NCI-H345 (cell line): Measurements from ENCODE around the gene KRT12.

Source experiments
- DNase-seq: peaks from one replicate; lab custom pipeline; 2025; lab: John Stamatoyannopoulos, UW

Gene KRT12

DNA sequence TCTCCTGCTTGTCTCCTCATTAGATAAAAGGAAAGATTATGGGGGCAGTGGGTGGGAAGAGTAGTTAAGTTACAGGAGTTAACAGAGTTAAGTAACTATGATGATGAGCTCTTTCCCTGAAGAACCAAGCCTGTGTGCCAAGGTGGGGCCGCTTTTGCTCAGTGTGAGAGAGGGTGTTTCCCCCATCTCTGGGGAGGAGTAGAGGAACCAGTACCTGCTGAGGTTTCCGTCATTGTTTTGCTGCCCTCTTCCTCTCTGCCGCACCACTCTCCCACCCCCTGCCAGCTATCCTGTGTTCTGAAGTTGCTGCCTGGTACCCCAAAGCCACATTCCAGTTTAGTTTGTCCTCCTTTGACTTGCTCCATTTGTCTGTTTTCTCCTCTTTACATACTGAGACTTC lies 23.8 kb downstream of the KRT12 start:
- no peak for DNase-seq

DNA sequence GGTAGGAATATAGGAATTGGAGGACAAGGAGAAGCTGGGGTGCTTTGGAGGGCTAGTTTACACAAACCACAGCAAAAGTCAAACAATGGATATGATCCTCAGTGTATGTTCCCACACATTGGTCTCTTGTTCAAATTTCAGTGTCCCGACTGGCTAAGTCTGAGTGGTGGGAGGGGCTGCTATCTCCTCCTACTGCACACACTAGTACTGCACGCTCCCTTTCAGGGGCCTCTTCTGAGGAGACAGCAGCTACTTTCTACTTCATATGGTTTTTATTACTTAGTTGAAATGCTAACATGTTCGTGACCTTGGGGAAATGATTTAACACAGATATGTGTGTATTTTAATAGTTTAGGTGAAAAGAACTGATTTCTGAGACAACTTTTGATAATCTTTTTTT lies 25.8 kb downstream of the KRT12 start:
- DNase-seq: no peak

GRCh38 chr17:40839194-40839593 lies 27.8 kb downstream of the KRT12 start:
- no peak for DNase-seq

GRCh38 chr17:40836020-40836419 lies 31.0 kb downstream of the KRT12 start:
- DNase-seq: no peak

DNA sequence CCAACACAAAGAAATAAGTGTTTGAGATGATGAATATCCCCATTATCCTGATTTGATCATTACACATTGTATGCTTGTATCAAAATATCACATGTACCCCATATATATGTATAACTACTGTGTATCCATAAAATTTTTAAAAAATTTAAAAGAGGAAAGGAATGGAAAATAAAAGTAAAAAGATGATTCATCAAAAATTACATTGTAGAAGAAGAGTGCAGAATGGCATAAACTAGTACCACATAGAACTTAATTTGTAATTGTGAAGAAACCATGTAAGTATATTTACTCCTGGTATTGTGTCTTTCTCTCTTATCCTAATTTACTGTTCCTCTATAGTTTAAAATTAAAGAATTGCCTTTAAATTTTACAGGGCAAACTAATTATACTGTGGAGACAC lies 33.1 kb downstream of the KRT12 start:
- DNase-seq: no peak

GRCh38 chr17:40832840-40833239 lies 34.2 kb downstream of the KRT12 start:
- DNase-seq: no peak

- DNase-seq: no peak
These were observed 36.8 kb downstream of the KRT12 start for GRCh38 chr17:40830085-40830776.

DNA sequence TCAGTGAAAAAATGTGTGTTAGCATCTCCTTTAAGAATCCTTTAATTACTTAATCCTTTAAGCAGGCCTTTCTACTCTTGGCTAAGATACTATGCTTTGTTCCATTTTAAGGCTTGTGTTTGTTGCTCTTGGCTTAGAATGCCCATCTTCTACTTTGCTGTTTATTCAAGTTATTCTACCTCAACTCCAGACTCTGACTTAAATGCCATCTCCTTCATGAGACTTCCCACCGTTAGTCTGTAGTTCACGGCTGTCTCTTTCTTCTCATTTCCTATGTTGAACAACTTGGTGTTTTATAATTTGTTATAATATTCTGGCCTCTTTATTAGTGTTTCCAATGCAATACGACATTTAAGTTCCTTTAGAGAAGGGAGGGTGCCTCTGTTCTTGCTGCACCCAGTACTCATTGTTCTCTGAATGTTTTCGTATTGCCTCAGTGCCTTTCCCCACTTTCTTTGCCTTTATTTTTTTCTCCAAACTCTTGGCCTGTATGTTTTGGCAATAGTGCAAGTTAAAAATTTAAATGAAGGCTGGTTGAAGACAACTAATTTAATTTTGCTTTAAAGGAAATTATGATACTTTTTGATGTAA lies 38.5 kb downstream of the KRT12 start:
- no peak for DNase-seq

- DNase-seq: no peak
These were observed 39.1 kb downstream of the KRT12 start for GRCh38 chr17:40827746-40828453.

DNA sequence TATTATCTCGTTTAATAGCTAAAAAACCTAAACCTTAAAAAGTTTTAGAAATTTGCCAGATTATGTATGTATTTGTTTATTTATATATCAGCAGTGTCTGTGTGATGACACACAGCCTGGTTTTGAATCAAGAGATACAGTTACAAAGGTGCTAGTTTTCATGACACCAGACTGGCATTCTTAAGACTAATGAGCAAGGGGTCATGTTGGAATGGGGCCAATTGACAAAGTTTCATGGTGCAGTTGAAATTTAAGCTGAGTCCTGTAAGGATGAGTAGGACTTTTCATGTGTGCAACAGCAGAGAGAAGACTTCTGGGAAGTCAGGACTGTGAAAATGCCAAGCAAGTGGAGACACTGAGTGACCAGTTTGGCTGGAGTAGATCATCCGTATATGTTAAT lies 41.4 kb downstream of the KRT12 start:
- no peak for DNase-seq

DNA sequence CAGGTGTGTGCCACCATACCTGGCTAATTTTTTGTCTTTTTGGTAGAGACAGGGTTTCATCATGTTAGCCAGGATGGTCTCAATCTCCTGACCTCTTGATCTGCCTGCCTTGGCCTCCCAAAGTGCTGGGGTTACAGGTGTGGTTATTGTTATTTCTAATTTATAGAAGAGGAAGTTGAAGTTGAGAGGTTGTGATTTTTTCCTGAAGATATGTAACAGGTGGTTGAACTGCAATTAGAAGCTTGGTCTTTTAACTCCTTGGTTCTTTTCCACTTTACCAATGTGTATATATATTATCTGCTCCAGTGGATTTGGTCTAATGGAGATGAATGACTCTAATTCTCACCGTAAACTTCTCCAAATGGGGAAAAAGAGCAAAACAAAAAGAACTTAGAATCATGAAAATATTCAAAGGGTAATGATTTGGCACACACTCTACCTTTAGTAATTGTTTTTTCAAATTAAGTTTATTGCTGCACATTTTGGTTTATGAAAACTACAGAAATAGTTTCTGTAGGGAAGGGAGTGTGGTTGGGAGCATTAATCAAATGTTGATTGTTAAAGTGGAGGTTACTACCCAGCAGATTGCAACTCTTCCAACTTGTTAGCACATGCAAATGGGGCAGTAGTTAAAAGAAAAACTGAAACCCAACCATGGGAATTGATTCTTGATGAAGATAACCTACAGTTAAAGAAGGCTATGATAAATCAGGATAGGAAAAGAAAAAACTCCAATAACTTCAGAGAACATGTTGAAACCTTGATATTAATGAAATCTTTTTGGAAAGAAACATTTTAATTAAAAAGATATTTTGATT lies 42.8 kb downstream of the KRT12 start:
- DNase-seq: no peak

- no peak for DNase-seq
These were observed 44.8 kb downstream of the KRT12 start, which contains the start of gene KRT10 for GRCh38 chr17:40822132-40822812. Gene KRT10 (minus strand): TSS chr17:40822614. CDS start chr17:40822585, 29 bp downstream.

- DNase-seq: no peak
These were observed 45.5 kb downstream of the KRT12 start for GRCh38 chr17:40821536-40821935.

GRCh38 chr17:40820228-40820838 lies 46.7 kb downstream of the KRT12 start:
- DNase-seq: no peak

DNA sequence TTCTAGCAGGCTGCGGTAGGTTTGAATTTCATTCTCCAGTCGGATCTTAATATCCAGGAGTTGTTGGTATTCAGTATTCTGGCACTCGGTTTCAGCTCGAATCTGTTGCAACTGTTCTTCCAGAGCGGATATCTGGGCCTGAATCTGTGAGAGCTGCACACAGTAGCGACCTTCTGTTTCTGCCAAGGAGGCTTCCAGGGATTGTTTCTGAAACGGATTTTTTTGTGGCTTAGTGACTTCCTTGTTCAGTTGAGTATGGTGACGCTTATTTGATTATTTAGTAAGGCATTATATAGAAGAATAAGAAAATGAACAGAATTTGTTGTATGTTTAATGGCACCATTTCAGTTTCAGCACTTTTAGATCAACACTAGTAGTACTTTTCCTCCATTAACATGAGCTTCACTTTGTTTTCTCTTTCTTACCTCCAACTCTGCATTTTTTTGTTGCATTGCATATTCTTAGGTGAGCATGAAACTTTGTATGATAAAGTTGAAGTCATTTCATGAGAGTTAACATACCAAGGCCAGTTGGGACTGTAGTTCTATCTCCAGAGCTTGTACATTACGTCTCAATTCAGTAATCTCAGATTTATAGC lies 47.4 kb downstream of the KRT12 start:
- no peak for DNase-seq

GRCh38 chr17:40818733-40819527 lies 48.1 kb downstream of the KRT12 start:
- peak; percentile 85 for DNase-seq

DNA sequence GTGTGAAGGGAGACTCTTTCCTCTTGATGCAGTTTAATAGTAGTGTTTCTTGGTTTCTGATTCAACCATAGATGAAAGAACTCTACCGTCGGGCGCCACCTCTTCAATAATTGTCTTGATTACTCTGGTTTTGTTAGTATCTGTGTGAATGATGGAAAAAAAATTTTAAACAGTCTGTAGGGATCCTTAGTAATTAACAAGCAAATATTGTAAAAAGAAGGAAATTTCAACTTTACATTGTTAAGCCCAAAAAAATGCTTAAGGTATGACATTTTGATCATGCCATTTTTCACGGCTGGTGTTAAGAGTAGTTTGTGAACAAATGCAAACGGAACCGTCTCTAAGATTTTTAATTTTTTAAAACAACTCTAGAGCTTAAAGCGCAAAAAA lies 48.7 kb downstream of the KRT12 start:
- no peak for DNase-seq

DNA sequence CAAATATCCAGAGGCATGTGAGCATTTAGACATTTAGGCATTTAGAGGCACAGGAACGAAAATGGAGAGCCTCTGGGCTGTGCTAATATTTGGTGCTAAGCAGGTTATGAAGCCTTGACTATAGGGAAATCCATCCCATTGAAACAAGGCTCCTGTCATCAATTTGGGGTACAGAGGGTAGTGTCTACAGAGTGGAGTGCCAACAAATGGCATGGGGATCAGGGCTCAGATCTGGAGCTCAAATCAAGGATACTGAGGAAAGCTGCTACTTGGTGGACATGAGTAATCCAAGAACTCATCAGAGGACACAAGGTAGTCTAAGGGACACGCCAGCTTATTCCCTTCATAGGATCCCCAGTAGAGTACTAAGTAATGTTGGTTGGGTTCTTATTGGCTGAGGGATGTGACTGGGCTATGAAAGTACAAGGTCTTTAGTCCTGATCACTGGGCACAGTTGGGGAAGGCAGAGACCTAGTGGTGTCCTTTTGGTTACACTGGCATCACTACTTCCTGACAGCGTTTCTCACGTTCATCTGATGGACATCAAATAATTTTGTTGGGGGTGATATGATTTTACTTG lies 49.8 kb downstream of the KRT12 start:
- DNase-seq: no peak

GRCh38 chr17:40816569-40816968 lies 50.5 kb downstream of the KRT12 start:
- DNase-seq: no peak

GRCh38 chr17:40815381-40815780 lies 51.6 kb downstream of the KRT12 start:
- DNase-seq: no peak
